ENCODE data around the gene SLC2A4RG. TPM values are rescaled to one million over a fixed set of nuclear protein-coding genes. Genes with fewer than 3 reads are reported as not detected.

The SLC2A4RG gene
- total and polyA plus RNA-seq, 2 of the 13 experiments (the other 11 are each of a cell fraction or from before 2014, with no cell fraction given): 91.4 to 95.9 TPM

- TF ChIP-seq UBTF (CRISPR knock-in tag; IDR thresholded peaks at IDR 0.05) (peak; percentile 2; the same call in 1 of the 2 replicates), PRPF4 (IDR thresholded peaks at IDR 0.05; ENCODE audit: low read depth, low read length, poor library complexity, severe bottlenecking) (no peak), ZNF503 (CRISPR knock-in tag; IDR thresholded peaks at IDR 0.05) (no peak), ZBTB1 (CRISPR knock-in tag; IDR thresholded peaks at IDR 0.05; ENCODE audit: borderline replicate concordance) (no peak), ARNT2 (CRISPR knock-in tag; IDR thresholded peaks at IDR 0.05; ENCODE audit: low read depth) (no peak), ZNF451 (CRISPR knock-in tag; IDR thresholded peaks at IDR 0.05) (no peak), NR0B2 (CRISPR knock-in tag; IDR thresholded peaks at IDR 0.05) (no peak), NRL (CRISPR knock-in tag; IDR thresholded peaks at IDR 0.05; ENCODE audit: borderline replicate concordance) (peak; percentile 11; the same call in 1 of the 2 replicates), STAT5B (CRISPR knock-in tag; IDR thresholded peaks at IDR 0.05) (no peak), IRF2 (CRISPR knock-in tag; IDR thresholded peaks at IDR 0.05) (no peak), ZNF616 (CRISPR knock-in tag; IDR thresholded peaks at IDR 0.05; ENCODE audit: low read depth) (0 out of 2 replicates have a peak, but pooled peaks have one; percentile 51), ETV6 (CRISPR knock-in tag; conservative IDR thresholded peaks at IDR 0.05) (no peak), FOSL1 (CRISPR knock-in tag; IDR thresholded peaks at IDR 0.05; ENCODE audit: borderline replicate concordance) (no peak), NFAT5 (CRISPR knock-in tag; IDR thresholded peaks at IDR 0.05) (no peak)
- TF ChIP-seq, protein P1, sequence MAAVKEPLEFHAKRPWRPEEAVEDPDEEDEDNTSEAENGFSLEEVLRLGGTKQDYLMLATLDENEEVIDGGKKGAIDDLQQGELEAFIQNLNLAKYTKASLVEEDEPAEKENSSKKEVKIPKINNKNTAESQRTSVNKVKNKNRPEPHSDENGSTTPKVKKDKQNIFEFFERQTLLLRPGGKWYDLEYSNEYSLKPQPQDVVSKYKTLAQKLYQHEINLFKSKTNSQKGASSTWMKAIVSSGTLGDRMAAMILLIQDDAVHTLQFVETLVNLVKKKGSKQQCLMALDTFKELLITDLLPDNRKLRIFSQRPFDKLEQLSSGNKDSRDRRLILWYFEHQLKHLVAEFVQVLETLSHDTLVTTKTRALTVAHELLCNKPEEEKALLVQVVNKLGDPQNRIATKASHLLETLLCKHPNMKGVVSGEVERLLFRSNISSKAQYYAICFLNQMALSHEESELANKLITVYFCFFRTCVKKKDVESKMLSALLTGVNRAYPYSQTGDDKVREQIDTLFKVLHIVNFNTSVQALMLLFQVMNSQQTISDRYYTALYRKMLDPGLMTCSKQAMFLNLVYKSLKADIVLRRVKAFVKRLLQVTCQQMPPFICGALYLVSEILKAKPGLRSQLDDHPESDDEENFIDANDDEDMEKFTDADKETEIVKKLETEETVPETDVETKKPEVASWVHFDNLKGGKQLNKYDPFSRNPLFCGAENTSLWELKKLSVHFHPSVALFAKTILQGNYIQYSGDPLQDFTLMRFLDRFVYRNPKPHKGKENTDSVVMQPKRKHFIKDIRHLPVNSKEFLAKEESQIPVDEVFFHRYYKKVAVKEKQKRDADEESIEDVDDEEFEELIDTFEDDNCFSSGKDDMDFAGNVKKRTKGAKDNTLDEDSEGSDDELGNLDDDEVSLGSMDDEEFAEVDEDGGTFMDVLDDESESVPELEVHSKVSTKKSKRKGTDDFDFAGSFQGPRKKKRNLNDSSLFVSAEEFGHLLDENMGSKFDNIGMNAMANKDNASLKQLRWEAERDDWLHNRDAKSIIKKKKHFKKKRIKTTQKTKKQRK (IDR thresholded peaks at IDR 0.05; ENCODE audit: low read length): no peak
Observed at GRCh38 chr20:63697357-63697867, 42.2 kb upstream of the SLC2A4RG start (continued).

All from HepG2 (cell line).